HFFc6 (cell line): ENCODE results near the gene WNT7A. TPM values are rescaled to one million over a fixed set of nuclear protein-coding genes. Genes with fewer than 3 reads are reported as not detected.

Source experiments
- DNase-seq: peaks from one replicate; pipeline ENCODE4 v3.0.0-alpha.2; 2018
- H3K27ac Mint-ChIP-seq: 2 replicates; pipeline ENCODE4 v1.8.0; 2020; ENCODE audit warnings: mild to moderate bottlenecking, mixed read lengths
- H3K27me3 Mint-ChIP-seq: 2 replicates; pipeline ENCODE4 v1.8.0; 2021; ENCODE audit warnings: mild to moderate bottlenecking, moderate library complexity, mixed read lengths; ENCODE audit not compliant: insufficient read depth
- H3K36me3 Mint-ChIP-seq: 2 replicates; pipeline ENCODE4 v1.8.0; 2021; ENCODE audit warnings: low read depth, mixed read lengths
- H3K4me1 Mint-ChIP-seq: 2 replicates; pipeline ENCODE4 v1.8.0; 2020; ENCODE audit warnings: low read depth, mixed read lengths
- H3K4me3 Mint-ChIP-seq: 2 replicates; pipeline ENCODE4 v1.8.0; 2020; ENCODE audit warnings: mild to moderate bottlenecking, moderate library complexity, mixed read lengths
- H3K9me3 Mint-ChIP-seq: 2 replicates; pipeline ENCODE4 v1.8.0; 2020; ENCODE audit warnings: mild to moderate bottlenecking, mixed read lengths
- total RNA-seq, 6 experiments: library from RNA; stranded (reverse); fragmentation: NEBNext Ultra II Directional; extraction: Animal tissue kit (Norgen Biotek cat#: 25700); gene quantifications; 2 replicates in 1 of 6; 3 replicates in 5 of 6; pipeline ENCODE4 v1.2.3, GENCODE V29; 2021
- TF ChIP-seq, protein P1 (sequence below): fragments of 200-600 bp; sonication (generic); IDR thresholded peaks from 2 replicates; pipeline ENCODE4 v1.5.0; 2021; ENCODE audit warnings: antibody characterized with exemption, mild to moderate bottlenecking

WNT7A gene
- total RNA-seq, 6 experiments from 2014 or later: not detected

- TF ChIP-seq, protein P1, sequence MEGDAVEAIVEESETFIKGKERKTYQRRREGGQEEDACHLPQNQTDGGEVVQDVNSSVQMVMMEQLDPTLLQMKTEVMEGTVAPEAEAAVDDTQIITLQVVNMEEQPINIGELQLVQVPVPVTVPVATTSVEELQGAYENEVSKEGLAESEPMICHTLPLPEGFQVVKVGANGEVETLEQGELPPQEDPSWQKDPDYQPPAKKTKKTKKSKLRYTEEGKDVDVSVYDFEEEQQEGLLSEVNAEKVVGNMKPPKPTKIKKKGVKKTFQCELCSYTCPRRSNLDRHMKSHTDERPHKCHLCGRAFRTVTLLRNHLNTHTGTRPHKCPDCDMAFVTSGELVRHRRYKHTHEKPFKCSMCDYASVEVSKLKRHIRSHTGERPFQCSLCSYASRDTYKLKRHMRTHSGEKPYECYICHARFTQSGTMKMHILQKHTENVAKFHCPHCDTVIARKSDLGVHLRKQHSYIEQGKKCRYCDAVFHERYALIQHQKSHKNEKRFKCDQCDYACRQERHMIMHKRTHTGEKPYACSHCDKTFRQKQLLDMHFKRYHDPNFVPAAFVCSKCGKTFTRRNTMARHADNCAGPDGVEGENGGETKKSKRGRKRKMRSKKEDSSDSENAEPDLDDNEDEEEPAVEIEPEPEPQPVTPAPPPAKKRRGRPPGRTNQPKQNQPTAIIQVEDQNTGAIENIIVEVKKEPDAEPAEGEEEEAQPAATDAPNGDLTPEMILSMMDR: no peak
- H3K36me3 Mint-ChIP-seq: peaks cover 15% of the 10 kb centered on the region
- no peaks in the 10 kb centered on the region for H3K4me1 Mint-ChIP-seq
- DNase-seq: no peak
- peaks cover 5% of the 10 kb centered on the region for H3K9me3 Mint-ChIP-seq
- no peak overlapping the region for H3K4me3 Mint-ChIP-seq
- peaks cover 9% of the 10 kb centered on the region for H3K27me3 Mint-ChIP-seq
- no peak overlapping the region for H3K27ac Mint-ChIP-seq
These were observed 68.3 kb downstream of the WNT7A start for GRCh38 chr3:13811614-13812013.

DNA sequence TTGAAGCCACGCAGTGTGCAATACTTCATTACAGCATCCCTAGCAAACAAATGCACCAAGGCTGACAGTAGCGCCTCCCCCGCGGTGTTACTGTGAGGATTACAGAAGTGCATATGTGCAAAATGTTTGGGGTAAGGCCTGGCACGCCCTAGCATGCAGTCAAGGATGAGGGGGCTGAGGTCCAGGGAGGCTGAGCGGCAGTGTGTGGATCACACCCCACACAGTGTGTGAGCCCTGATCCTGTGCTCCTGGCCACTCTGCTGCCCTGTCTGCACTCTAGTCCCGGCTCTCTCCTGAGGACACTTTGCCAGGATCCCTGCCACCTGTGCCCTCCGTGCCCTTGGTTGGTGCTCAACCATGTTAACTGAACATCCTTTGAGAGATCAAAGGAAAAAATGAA is 71.3 kb downstream of the WNT7A start:
- H3K27me3 Mint-ChIP-seq: peaks cover 11% of the 10 kb centered on the region
- H3K4me1 Mint-ChIP-seq: no peaks in the 10 kb centered on the region
- H3K4me3 Mint-ChIP-seq: no peak overlapping the region
- no peaks in the 10 kb centered on the region for H3K36me3 Mint-ChIP-seq
- no peaks in the 10 kb centered on the region for H3K9me3 Mint-ChIP-seq
- no peak for DNase-seq
- TF ChIP-seq, protein P1: no peak
- H3K27ac Mint-ChIP-seq: no peak overlapping the region

- no peaks in the 10 kb centered on the region for H3K36me3 Mint-ChIP-seq
- peaks cover 10% of the 10 kb centered on the region for H3K27me3 Mint-ChIP-seq
- TF ChIP-seq, protein P1: no peak
- H3K4me1 Mint-ChIP-seq: no peaks in the 10 kb centered on the region
- no peak for DNase-seq
- H3K27ac Mint-ChIP-seq: no peak overlapping the region
- no peak overlapping the region for H3K4me3 Mint-ChIP-seq
- no peaks in the 10 kb centered on the region for H3K9me3 Mint-ChIP-seq
These were observed 78.3 kb downstream of the WNT7A start for GRCh38 chr3:13801361-13802204.

GRCh38 chr3:13800064-13800463 is 79.8 kb downstream of the WNT7A start:
- Mint-ChIP-seq H3K4me1 (no peaks in the 10 kb centered on the region), H3K36me3 (no peaks in the 10 kb centered on the region), H3K27me3 (peaks cover 12% of the 10 kb centered on the region), H3K4me3 (no peak overlapping the region), H3K27ac (no peak overlapping the region), H3K9me3 (no peaks in the 10 kb centered on the region)
- TF ChIP-seq, protein P1: no peak
- DNase-seq: no peak

- Mint-ChIP-seq H3K4me1 (no peaks in the 10 kb centered on the region), H3K36me3 (no peaks in the 10 kb centered on the region), H3K27ac (no peak overlapping the region), H3K9me3 (no peaks in the 10 kb centered on the region), H3K4me3 (no peak overlapping the region), H3K27me3 (peaks cover 20% of the 10 kb centered on the region)
- TF ChIP-seq, protein P1: no peak
- DNase-seq: no peak
These were observed 81.5 kb downstream of the WNT7A start for GRCh38 chr3:13798401-13798800.
